NCI-H748 treated with DMSO at 0.1 percent for 48 hours (cell line): ENCODE measurements around the gene LCN1.

ENCODE experiments used
- DNase-seq: peaks from one replicate; lab custom pipeline; 2025; lab: John Stamatoyannopoulos, UW

LCN1 gene

DNA sequence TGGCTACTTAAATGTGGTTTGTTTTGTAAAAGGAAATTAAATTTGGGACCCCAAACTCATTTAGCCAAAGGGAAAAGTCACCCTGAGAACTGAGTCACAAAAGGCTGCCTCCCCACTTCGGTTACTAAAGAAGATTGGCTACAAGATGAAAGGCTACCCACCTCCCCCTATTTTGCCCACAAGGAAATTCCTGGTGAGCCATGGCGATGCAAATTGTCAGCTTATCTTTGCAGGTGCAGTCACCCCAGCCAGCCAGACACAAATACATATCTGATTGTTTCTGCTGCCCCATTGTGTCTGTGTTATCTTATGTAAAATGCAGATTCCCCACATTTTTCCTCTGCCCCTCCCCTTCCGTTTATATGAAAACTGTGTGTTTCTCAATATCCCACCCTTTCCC lies 49.2 kb downstream of the LCN1 start:
- DNase-seq, result no peak

DNA sequence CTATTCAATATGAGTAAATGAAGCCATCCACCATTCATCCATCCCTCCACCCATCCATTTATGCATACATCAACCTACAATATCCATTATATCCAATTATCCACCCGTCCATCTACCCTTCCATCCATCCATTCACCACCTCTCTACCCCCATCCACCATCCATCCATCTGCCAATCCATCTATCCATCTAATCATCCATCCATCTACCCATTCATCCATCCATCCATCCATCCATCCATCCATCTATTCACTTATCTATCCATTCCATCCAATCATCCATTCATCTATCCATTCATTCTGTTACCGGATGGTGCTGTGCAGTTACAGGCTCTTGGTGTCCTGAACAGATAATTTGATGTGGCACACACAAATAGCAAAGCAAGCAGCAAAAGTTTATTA lies 51.0 kb downstream of the LCN1 start:
- no peak for DNase-seq

DNA sequence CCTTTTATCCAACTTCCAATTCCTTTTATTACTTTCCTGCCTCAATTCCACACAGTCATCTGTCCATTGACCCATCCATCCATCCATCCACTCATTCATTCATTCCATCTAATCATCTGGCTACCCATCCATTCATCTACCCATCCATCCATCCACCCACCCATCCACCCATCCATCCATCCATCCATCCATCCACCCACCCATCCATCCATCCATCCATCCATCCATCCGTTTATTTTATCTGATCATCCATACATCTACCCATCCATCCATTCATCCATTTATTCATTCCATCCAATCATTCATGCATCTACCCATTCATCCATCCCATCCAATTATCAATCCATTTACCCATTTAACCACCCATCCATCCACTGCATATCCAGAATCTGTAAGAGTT lies 51.9 kb downstream of the LCN1 start:
- DNase-seq, result no peak

DNA sequence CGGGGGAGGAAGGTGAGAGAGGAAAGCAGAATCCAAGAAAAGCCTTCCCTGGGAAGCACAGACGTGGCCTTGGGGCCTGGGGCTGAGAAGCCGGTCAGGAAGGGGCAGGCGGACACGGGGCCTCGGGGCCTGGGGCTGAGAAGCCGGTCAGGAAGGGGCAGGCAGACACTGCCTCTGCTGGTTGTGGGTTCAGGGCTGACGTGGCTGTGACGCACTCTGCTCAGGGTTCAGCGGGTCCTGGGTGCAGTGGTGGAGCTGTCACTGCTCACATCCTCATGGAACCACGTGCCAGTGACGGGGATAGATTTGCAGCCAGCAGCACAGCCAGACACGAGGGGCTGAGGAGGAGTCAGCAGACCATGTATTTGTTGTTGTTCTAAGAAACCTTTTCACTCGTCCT lies 53.1 kb downstream of the LCN1 start:
- no peak for DNase-seq

DNA sequence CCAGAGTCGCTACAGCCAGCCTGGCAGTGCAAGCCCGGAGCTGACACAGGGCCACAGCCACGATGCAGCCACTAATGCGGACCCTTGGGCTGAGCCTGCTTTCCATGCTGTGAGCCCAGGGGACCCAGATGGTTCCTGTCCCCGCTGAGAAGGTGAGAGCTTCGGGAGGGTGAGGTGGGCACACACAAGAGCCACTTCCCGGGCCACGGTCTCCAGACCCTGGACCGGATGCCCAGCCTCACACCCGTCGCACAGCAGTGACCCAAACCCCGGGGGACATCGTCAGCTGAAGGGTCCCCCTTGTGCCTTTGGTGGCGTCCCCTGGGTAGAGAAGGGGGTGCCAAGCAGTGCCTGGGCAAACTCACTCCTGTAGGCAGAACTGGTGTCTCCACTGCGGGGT lies 53.7 kb downstream of the LCN1 start:
- DNase-seq, result no peak
